Breast epithelium (tissue), 3 donors: Measurements from ENCODE around the gene PPP2R2D.

Experiments
- CTCF ChIP-seq, 3 donors: fragments of 450-650 bp; IDR thresholded peaks; one replicate each; pipeline ENCODE4 v1.5.1; 2016 to 2017; ENCODE audit warnings: antibody characterized with exemption in 3 of 3, mild to moderate bottlenecking in 3 of 3, moderate library complexity in 3 of 3
- POLR2A ChIP-seq: fragments of 450-650 bp; IDR thresholded peaks from one replicate; pipeline ENCODE4 v1.6.1; 2016; ENCODE audit warnings: antibody characterized with exemption, mild to moderate bottlenecking, moderate library complexity
- POLR2AphosphoS5 ChIP-seq, 3 donors: sonication (generic); formaldehyde crosslinking; IDR thresholded peaks; one replicate each; pipeline ENCODE4 v1.6.1; 2017; ENCODE audit warnings: antibody characterized with exemption in 3 of 3

- no peak for TF ChIP-seq CTCF (IDR thresholded peaks at IDR 0.05)
- no peak for TF ChIP-seq POLR2A
- TF ChIP-seq POLR2AphosphoS5 (IDR thresholded peaks at IDR 0.05): no peak
Measured at GRCh38 chr10:131876508-131876907, 24.3 kb upstream of the PPP2R2D start.
